CD4-positive, alpha-beta T cell treated with Interleukin-21 for 1 hour (primary cell): ENCODE measurements around the gene MYRF.

Experiments
- DNase-seq: peaks from one replicate; pipeline ENCODE4 v3.0.0-alpha.2; 2020

Gene MYRF

GRCh38 chr11:61742391-61742790 lies 10.0 kb upstream of the MYRF start:
- no peak for DNase-seq

GRCh38 chr11:61743486-61744095 lies 8.8 kb upstream of the MYRF start:
- DNase-seq, result no peak

- DNase-seq, result no peak
These were observed 8.3 kb upstream of the MYRF start for GRCh38 chr11:61744181-61744580.

- DNase-seq, result no peak
These were observed 7.8 kb upstream of the MYRF start for GRCh38 chr11:61744609-61745156.

GRCh38 chr11:61745781-61746441 lies 6.5 kb upstream of the MYRF start:
- no peak for DNase-seq

GRCh38 chr11:61746442-61747191 lies 5.8 kb upstream of the MYRF start:
- no peak for DNase-seq

- DNase-seq, result peak; percentile 31
These were observed 5.1 kb upstream of the MYRF start for GRCh38 chr11:61747192-61747966.

- DNase-seq, result no peak
These were observed 4.5 kb upstream of the MYRF start for GRCh38 chr11:61747967-61748285.

GRCh38 chr11:61749591-61750217 lies 2.7 kb upstream of the MYRF start:
- DNase-seq, result no peak

- DNase-seq, result no peak
These were observed 1.7 kb upstream of the MYRF start for GRCh38 chr11:61750631-61751273.

GRCh38 chr11:61751384-61751783 lies 1.1 kb upstream of the MYRF start:
- DNase-seq, result no peak

GRCh38 chr11:61752925-61753521 lies 587 bp downstream of the MYRF start:
- DNase-seq, result no peak

- no peak for DNase-seq
These were observed 1.2 kb downstream of the MYRF start for GRCh38 chr11:61753672-61754071.

- no peak for DNase-seq
These were observed 2.4 kb downstream of the MYRF start for GRCh38 chr11:61754534-61755482.

GRCh38 chr11:61756147-61756451 lies 3.7 kb downstream of the MYRF start:
- DNase-seq, result no peak

GRCh38 chr11:61756452-61757212 lies 4.2 kb downstream of the MYRF start:
- DNase-seq, result peak; percentile 9

- no peak for DNase-seq
These were observed 4.9 kb downstream of the MYRF start for GRCh38 chr11:61757213-61757862.

GRCh38 chr11:61760946-61761345 lies 8.5 kb downstream of the MYRF start:
- no peak for DNase-seq

GRCh38 chr11:61761440-61762222 lies 9.2 kb downstream of the MYRF start:
- no peak for DNase-seq
